ENCODE results near the gene C9orf40. TPM values are rescaled to one million over a fixed set of nuclear protein-coding genes. Genes with fewer than 3 reads are reported as not detected.

The C9orf40 gene
- total RNA-seq, 1 experiment from 2014 or later = 6.7 TPM

- in situ Hi-C loops (cut with HindIII; ENCODE audit: low pct_unique_long_range_greater_than_20kb, low sequenced_read_pairs) = no loop called here
- no peak for DNase-seq (ENCODE audit: low read depth)
Observed at GRCh38 chr9:74949859-74950855, 2.6 kb downstream of the C9orf40 start.

GRCh38 chr9:74948937-74949336 lies 3.8 kb downstream of the C9orf40 start:
- in situ Hi-C loops (cut with HindIII; ENCODE audit: low pct_unique_long_range_greater_than_20kb, low sequenced_read_pairs) = no loop called here
- DNase-seq (ENCODE audit: low read depth) = no peak

DNA sequence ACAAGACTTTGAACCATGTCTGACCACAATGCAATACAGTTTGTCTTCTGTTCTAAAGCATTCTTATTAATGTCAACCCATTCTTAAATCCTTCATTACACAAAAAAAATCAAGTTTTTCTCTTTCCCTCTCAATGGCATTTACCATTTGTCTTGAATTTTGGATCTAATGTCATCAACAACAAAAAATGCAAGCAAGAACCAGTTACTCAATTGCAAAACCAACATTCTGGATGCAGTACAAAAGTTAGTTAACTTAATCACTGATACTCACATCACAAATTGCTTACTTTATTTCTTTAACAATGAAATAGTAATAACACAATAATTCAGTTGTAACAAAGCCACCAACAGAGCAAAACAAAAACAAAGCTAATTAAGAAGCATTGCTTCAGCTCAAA lies 6.0 kb downstream of the C9orf40 start:
- in situ Hi-C loops (cut with HindIII; ENCODE audit: low pct_unique_long_range_greater_than_20kb, low sequenced_read_pairs) = no loop called here
- no peak for DNase-seq (ENCODE audit: low read depth)

DNA sequence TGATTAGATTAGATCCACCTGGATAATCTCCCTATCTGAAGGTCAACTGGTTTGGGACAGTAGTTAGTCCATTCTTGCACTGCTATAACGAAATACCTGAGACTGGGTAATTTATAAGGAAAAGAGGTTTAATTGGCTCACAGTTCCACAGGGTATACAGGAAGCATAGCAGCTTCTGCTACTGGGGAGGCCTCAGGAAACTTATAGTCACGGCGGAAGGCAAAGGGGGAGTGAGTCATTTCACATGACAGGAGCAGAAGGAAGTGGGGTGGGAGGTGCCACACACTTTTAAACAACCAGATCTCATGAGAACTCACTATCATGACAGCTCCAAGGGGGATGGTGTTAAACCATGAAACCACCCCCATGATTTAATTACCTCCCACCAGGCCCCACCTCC lies 9.9 kb downstream of the C9orf40 start:
- in situ Hi-C loops (cut with HindIII; ENCODE audit: low pct_unique_long_range_greater_than_20kb, low sequenced_read_pairs) = no loop called here
- no peak for DNase-seq (ENCODE audit: low read depth)

DNA sequence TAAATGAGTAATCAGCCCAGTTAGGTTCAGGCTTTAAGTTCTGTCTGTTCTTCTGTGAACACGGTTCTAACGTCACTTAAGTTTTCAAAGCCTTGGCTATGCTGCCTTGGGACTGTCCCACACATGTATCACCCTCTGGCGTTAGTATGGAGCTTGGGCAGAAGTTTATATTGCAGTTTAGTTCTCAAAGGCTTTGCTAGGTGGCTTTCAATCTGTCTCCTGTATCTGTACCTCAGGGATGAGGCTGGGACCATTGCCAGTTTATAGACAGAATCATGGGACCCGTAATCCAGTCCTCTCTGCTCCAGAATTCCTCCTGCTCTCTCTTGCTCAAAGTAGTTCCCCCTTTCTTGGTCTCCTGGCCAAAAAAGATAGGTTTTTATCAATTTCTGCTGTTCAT lies 12.1 kb downstream of the C9orf40 start:
- in situ Hi-C loops (cut with HindIII; ENCODE audit: low pct_unique_long_range_greater_than_20kb, low sequenced_read_pairs) = no loop called here
- no peak for DNase-seq (ENCODE audit: low read depth)

DNA sequence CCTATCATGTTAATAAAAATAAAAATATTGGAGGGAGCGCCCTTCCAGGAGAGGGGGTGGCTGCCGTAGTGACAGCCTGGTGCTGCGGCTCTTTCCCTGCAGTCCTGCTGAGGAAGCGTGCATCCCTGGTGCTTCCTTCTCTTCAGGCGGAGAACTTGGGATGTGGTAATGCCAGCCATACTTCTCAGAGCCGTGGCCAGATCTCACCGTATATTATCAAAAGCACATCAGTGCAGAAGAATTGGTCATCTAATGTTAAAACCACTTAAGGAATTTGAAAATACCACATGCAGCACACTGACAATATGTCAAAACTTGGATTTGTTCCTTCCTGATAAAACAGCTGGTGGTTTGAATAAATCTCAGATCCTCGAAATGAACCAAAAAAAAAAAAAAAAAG lies 17.7 kb downstream of the C9orf40 start:
- in situ Hi-C loops (cut with HindIII; ENCODE audit: low pct_unique_long_range_greater_than_20kb, low sequenced_read_pairs) = no loop called here
- DNase-seq (ENCODE audit: low read depth) = no peak

- in situ Hi-C loops (cut with HindIII; ENCODE audit: low pct_unique_long_range_greater_than_20kb, low sequenced_read_pairs) = no loop called here
- no peak for DNase-seq (ENCODE audit: low read depth)
Observed at GRCh38 chr9:74921737-74922136, 31.0 kb downstream of the C9orf40 start.

GRCh38 chr9:74920944-74921626 lies 31.6 kb downstream of the C9orf40 start:
- in situ Hi-C loops (cut with HindIII; ENCODE audit: low pct_unique_long_range_greater_than_20kb, low sequenced_read_pairs) = no loop called here
- DNase-seq (ENCODE audit: low read depth) = no peak

DNA sequence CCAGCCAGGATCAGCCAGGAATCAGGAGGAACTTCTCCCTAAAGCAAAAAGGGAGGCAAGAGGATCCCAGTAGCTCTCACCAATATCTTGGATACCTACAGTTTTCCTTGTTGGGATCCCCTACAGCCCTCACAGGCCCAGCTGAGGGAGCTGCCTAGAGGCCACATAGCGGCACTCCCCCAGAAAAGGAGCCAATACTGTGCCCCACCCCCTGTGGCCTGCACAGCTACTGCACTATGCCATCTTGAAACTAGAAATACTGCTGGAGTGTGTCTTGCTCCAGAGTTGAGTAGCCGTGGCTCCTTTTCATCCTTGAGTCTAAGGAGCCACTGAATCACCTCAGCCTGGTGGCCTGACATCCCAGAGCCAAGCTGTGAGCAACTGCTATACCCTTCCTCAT lies 42.7 kb downstream of the C9orf40 start:
- in situ Hi-C loops (cut with HindIII; ENCODE audit: low pct_unique_long_range_greater_than_20kb, low sequenced_read_pairs) = no loop called here
- DNase-seq (ENCODE audit: low read depth) = no peak

DNA sequence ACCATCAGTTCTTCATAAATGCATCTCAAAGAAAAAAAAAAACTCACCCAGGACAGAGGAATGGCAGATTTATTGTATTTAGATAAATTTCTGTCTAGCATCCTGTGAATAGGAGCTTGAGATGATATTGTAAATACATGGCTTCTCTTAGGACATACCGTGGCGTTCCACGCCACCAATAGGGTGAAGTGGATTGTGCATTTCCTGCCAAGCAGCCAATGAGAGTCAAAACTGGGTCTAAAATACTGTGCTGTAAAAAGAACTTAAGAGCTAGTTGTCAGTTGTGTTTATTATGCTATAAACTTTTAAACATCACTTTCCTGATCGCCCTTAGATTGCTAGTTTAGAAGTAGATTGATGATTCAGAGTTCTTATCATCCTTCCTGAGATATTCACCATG lies 44.0 kb downstream of the C9orf40 start:
- in situ Hi-C loops (cut with HindIII; ENCODE audit: low pct_unique_long_range_greater_than_20kb, low sequenced_read_pairs) = no loop called here
- DNase-seq (ENCODE audit: low read depth) = no peak

- no peak for DNase-seq (ENCODE audit: low read depth)
Observed at GRCh38 chr9:74907085-74907484, 45.6 kb downstream of the C9orf40 start.

GRCh38 chr9:74901001-74901400 lies 51.7 kb downstream of the C9orf40 start:
- DNase-seq (ENCODE audit: low read depth) = no peak
- in situ Hi-C loops (cut with HindIII; ENCODE audit: low pct_unique_long_range_greater_than_20kb, low sequenced_read_pairs) = no loop called here

More at GRCh38 chr9:74907085-74907484, 45.6 kb downstream of the C9orf40 start:
- in situ Hi-C loops (cut with HindIII; ENCODE audit: low pct_unique_long_range_greater_than_20kb, low sequenced_read_pairs) = no loop called here

Other genes with a start within 250 kb of the C9orf40 start
- gene TRPM6, start 65.0 kb downstream of the C9orf40 start, total RNA-seq (2014; rRNA removed; shearing (Covaris generic); ENCODE audit: low replicate concordance) = 0.03 TPM in 1 of 2 replicates, not detected in the other
- gene CARNMT1, start 75.4 kb upstream of the C9orf40 start, total RNA-seq (2014; rRNA removed; shearing (Covaris generic); ENCODE audit: low replicate concordance) = 8.3 and 9.9 TPM in 2 replicates
- gene NMRK1, start 135.2 kb upstream of the C9orf40 start, total RNA-seq (2014; rRNA removed; shearing (Covaris generic); ENCODE audit: low replicate concordance) = 23.3 and 28.4 TPM in 2 replicates
- gene OSTF1, start 135.6 kb upstream of the C9orf40 start, total RNA-seq (2014; rRNA removed; shearing (Covaris generic); ENCODE audit: low replicate concordance) = 9.0 and 12.4 TPM in 2 replicates